HepG2 (cell line): ENCODE measurements around the gene SNX24. TPM values are rescaled to one million over a fixed set of nuclear protein-coding genes. Genes with fewer than 3 reads are reported as not detected.
A peak's percentile ranks its signal among the peaks of the same experiment; 100 is the strongest.

ENCODE experiments used
- ATAC-seq: fragments of 200-7000 bp; cut with Tn5 transposase; 3 replicates; pipeline ENCODE4 v1.9.1; 2020; ENCODE audit warnings: mild to moderate bottlenecking, moderate library complexity
- BruUV-seq: library from RNA; stranded (reverse); fragments of 400-500 nt; replicated peaks from 2 replicates; lab custom pipeline; 2021; lab: Mats Ljungman, UMichigan
- CTCF ChIA-PET: fragments of 300-600 bp; formaldehyde crosslinking; extraction: SDS; loops from one replicate; lab custom pipeline; 2021; ENCODE audit warnings: low total read pairs, inconsistent platforms, low intra/inter-chr PET ratio; lab: Yijun Ruan, JAX
- POLR2A ChIA-PET: fragments of 350-600 bp; sonication (Branson Sonifier 250); formaldehyde crosslinking; loops from one replicate; lab custom pipeline; 2020; ENCODE audit warnings: antibody characterized with exemption, inconsistent platforms; lab: Yijun Ruan, JAX
- DNase-seq: peaks from one replicate; pipeline ENCODE4 v3.0.0-alpha.2; 2015; ENCODE audit warnings: low spot score
- FAIRE-seq: peaks from 3 replicates; lab custom pipeline; 2011; peaks lifted over from hg19 to GRCh38; lab: Jason Lieb, UNC
- H2AFZ ChIP-seq: one replicate; pipeline ENCODE4 v1.6.1; 2011; ENCODE audit warnings: low read length, inconsistent platforms
- H3K27ac ChIP-seq: fragments of 300-600 bp; 3 replicates; pipeline ENCODE4 v1.8.0; 2011; ENCODE audit warnings: mixed run types, mild to moderate bottlenecking, mixed read lengths, low read length, inconsistent platforms; ENCODE audit not compliant: insufficient read depth; ENCODE audit errors: extremely low read length
- H3K27me3 ChIP-seq, 2 experiments: fragments of 200-600 bp in 1 of 2; 2 replicates in 1 of 2; 3 replicates in 1 of 2; pipeline versions ENCODE4 v1.6.0 to v1.8.0; 2011; ENCODE audit warnings: low read length in 2 of 2, mild to moderate bottlenecking in 2 of 2, moderate library complexity in 2 of 2, inconsistent platforms in 1 of 2; ENCODE audit not compliant: insufficient read depth in 2 of 2, control insufficient read depth in 1 of 2
- H3K36me3 ChIP-seq, 2 experiments: fragments of 200-600 bp in 1 of 2; replicated peaks in 1 of 2; 2 replicates in 1 of 2; 3 replicates in 1 of 2; pipeline versions ENCODE4 v1.5.1 to v1.8.0; 2011; ENCODE audit warnings: low read length in 2 of 2, inconsistent platforms in 1 of 2; ENCODE audit not compliant: insufficient read depth in 2 of 2, control insufficient read depth in 1 of 2
- H3K4me1 ChIP-seq: 2 replicates; pipeline ENCODE4 v1.5.1; 2012; ENCODE audit warnings: low read length, inconsistent platforms; ENCODE audit not compliant: insufficient read depth
- H3K4me2 ChIP-seq: 2 replicates; pipeline ENCODE4 v1.6.0; 2011; ENCODE audit warnings: low read depth, low read length, inconsistent platforms
- H3K4me3 ChIP-seq, 3 experiments: fragments of 200-600 bp in 1 of 3; sonication (generic), shearing (Covaris generic) in 1 of 3; replicated peaks in 1 of 3; 2 replicates each; pipeline ENCODE4 v1.5.1; 2011 to 2016; ENCODE audit warnings: low read length in 3 of 3, inconsistent platforms in 2 of 3, low read depth in 2 of 3, mild to moderate bottlenecking in 2 of 3, control low read depth in 1 of 3, mixed read lengths in 1 of 3; ENCODE audit not compliant: insufficient read depth in 1 of 3
- H3K79me2 ChIP-seq: one replicate; pipeline ENCODE4 v1.6.1; 2011; ENCODE audit warnings: low read length, inconsistent platforms; ENCODE audit not compliant: insufficient read depth
- H3K9ac ChIP-seq: 2 replicates; pipeline ENCODE4 v1.6.0; 2011; ENCODE audit warnings: mild to moderate bottlenecking, low read depth, low read length, inconsistent platforms; ENCODE audit not compliant: insufficient read depth
- H3K9me3 ChIP-seq: 2 replicates; pipeline ENCODE4 v1.5.1; 2012; ENCODE audit warnings: mild to moderate bottlenecking, low read length
- H4K20me1 ChIP-seq: 2 replicates; pipeline ENCODE4 v1.6.0; 2011; ENCODE audit warnings: inconsistent platforms, mild to moderate bottlenecking, low read length, moderate library complexity; ENCODE audit not compliant: insufficient read depth
- ATF6 ChIP-seq: sonication (generic); formaldehyde crosslinking; conservative IDR thresholded peaks from 2 replicates; pipeline ENCODE4 v1.4.0; 2020; ENCODE audit warnings: missing genetic modification reagents
- ATF7 ChIP-seq, 2 experiments: fragments of 450-650 bp in 1 of 2; sonication (generic) in 1 of 2; formaldehyde crosslinking in 1 of 2; IDR thresholded peaks; 2 replicates each; pipeline versions ENCODE4 v1.4.0 to v1.6.1; 2016 to 2020; ENCODE audit warnings: antibody characterized with exemption in 1 of 2, mild to moderate bottlenecking in 1 of 2, missing genetic modification reagents in 1 of 2
- SKIL ChIP-seq: sonication (generic); formaldehyde crosslinking; IDR thresholded peaks from 2 replicates; pipeline ENCODE4 v1.8.0; 2022; ENCODE audit warnings: missing genetic modification reagents, mild to moderate bottlenecking, moderate library complexity, borderline replicate concordance
- ZNF614 ChIP-seq: IDR thresholded peaks from 2 replicates; pipeline ENCODE4 v1.6.1; 2018; ENCODE audit warnings: missing biosample characterization, missing genetic modification reagents, inconsistent platforms, borderline replicate concordance
- ZNF749 ChIP-seq: sonication (generic); formaldehyde crosslinking; IDR thresholded peaks from 2 replicates; pipeline ENCODE4 v1.8.0; 2022; ENCODE audit warnings: mild to moderate bottlenecking, missing genetic modification reagents, moderate library complexity, borderline replicate concordance
- WGBS: methylation state at CpG from one replicate; pipeline ENCODE4 v1.1.6; 2017; ENCODE audit warnings: low lambda C conversion rate; 5-methylcytosine and 5-hydroxymethylcytosine counted together
- in situ Hi-C: cut with HindIII; loops from 2 replicates; pipeline ENCODE4 v1.10.0; 2017; ENCODE audit warnings: low pct_unique_long_range_greater_than_20kb; ENCODE audit not compliant: extremely low pct_ligation_motif_present
- intact Hi-C: fragments of 100-400 bp; cut with micrococcal nuclease; formaldehyde crosslinking; loops from one replicate; pipeline ENCODE4 v1.10.0; 2022; ENCODE audit not compliant: unreplicated experiment
- polyA plus RNA-seq, 8 experiments: library from polyadenylated mRNA; depleted of rRNA in 3 of 8; stranded (reverse) in 7 of 8; unstranded in 1 of 8; fragments of >200 nt; fragmentation: Illumina TruSeq in 4 of 8; extraction: Trizol in 4 of 8; gene quantifications; 2 replicates each; pipeline versions ENCODE4 v1.2.1 to v1.2.3, GENCODE V29; 2011 to 2016; ENCODE audit warnings: low read depth in 4 of 8, missing spikeins in 1 of 8, mixed read lengths in 1 of 8; ENCODE audit not compliant: insufficient read depth in 1 of 8
- total RNA-seq, 5 experiments: library from RNA; depleted of rRNA; stranded (reverse); fragments of >200 nt; fragmentation: Illumina TruSeq; extraction: Trizol; gene quantifications; 2 replicates each; pipeline ENCODE4 v1.2.3, GENCODE V29; 2016; ENCODE audit warnings: low read depth in 1 of 5
- TF ChIP-seq, protein P1 (sequence below): sonication (generic); formaldehyde crosslinking; IDR thresholded peaks from 2 replicates; pipeline ENCODE4 v1.4.0; 2020; ENCODE audit warnings: missing genetic modification reagents
- TF ChIP-seq, protein P2 (sequence below): sonication (generic); formaldehyde crosslinking; IDR thresholded peaks from 2 replicates; pipeline ENCODE4 v1.5.1; 2020; ENCODE audit warnings: missing genetic modification reagents, mild to moderate bottlenecking, borderline replicate concordance

The SNX24 gene
- total and polyA plus RNA-seq, 2 of the 13 experiments (the other 11 are each of a cell fraction or from before 2014, with no cell fraction given), result 7.2 to 23.7 TPM

- TF ChIP-seq ATF7 (IDR thresholded peaks at IDR 0.05) (peak; percentile 66; the same call in 1 of the 2 replicates), ATF7 (CRISPR knock-in tag; IDR thresholded peaks at IDR 0.05) (no peak), ZNF749 (no peak)
- Histone ChIP-seq H3K9ac (no peak overlapping the region), H3K9me3 (no peaks in the 10 kb centered on the region), H3K36me3 (no peaks in the 10 kb centered on the region), H3K4me1 (0 out of 2 replicates have a peak, but pooled peaks cover under 1% of the 10 kb centered on the region), H4K20me1 (no peaks in the 10 kb centered on the region), H3K27ac (no peak overlapping the region), H2AFZ (no peak overlapping the region), H3K79me2 (no peaks in the 10 kb centered on the region), H3K4me3 (no peak overlapping the region), H3K27me3 (no peaks in the 10 kb centered on the region), H3K4me2 (no peak overlapping the region)
- ChIA-PET CTCF (no interaction called here), POLR2A (no interaction called here)
- in situ Hi-C loops (no loop called here), intact Hi-C loops (no loop called here)
- BruUV-seq, result no TSS peak
- DNase-seq (no peak), ATAC-seq (no peak), FAIRE-seq (no peak)
- 99% methylated on average over 2 of the region's 2 CpGs for WGBS
Measured at GRCh38 chr5:122971333-122971732, 125.9 kb downstream of the SNX24 start.

GRCh38 chr5:122972877-122973276 lies 127.5 kb downstream of the SNX24 start:
- CTCF ChIA-PET, result no interaction called here
- no peaks in the 10 kb centered on the region for H3K27me3 ChIP-seq
- H4K20me1 ChIP-seq, result no peaks in the 10 kb centered on the region
- TF ChIP-seq, protein P1, sequence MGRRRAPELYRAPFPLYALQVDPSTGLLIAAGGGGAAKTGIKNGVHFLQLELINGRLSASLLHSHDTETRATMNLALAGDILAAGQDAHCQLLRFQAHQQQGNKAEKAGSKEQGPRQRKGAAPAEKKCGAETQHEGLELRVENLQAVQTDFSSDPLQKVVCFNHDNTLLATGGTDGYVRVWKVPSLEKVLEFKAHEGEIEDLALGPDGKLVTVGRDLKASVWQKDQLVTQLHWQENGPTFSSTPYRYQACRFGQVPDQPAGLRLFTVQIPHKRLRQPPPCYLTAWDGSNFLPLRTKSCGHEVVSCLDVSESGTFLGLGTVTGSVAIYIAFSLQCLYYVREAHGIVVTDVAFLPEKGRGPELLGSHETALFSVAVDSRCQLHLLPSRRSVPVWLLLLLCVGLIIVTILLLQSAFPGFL, result no peak
- TF ChIP-seq SKIL (CRISPR knock-in tag) (no peak), ZNF614 (CRISPR knock-in tag) (no peak), ATF6 (CRISPR knock-in tag) (no peak)
- TF ChIP-seq, protein P2, sequence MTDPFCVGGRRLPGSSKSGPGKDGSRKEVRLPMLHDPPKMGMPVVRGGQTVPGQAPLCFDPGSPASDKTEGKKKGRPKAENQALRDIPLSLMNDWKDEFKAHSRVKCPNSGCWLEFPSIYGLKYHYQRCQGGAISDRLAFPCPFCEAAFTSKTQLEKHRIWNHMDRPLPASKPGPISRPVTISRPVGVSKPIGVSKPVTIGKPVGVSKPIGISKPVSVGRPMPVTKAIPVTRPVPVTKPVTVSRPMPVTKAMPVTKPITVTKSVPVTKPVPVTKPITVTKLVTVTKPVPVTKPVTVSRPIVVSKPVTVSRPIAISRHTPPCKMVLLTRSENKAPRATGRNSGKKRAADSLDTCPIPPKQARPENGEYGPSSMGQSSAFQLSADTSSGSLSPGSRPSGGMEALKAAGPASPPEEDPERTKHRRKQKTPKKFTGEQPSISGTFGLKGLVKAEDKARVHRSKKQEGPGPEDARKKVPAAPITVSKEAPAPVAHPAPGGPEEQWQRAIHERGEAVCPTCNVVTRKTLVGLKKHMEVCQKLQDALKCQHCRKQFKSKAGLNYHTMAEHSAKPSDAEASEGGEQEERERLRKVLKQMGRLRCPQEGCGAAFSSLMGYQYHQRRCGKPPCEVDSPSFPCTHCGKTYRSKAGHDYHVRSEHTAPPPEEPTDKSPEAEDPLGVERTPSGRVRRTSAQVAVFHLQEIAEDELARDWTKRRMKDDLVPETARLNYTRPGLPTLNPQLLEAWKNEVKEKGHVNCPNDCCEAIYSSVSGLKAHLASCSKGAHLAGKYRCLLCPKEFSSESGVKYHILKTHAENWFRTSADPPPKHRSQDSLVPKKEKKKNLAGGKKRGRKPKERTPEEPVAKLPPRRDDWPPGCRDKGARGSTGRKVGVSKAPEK (CRISPR knock-in tag), result no peak

More at GRCh38 chr5:122972877-122973276, 127.5 kb downstream of the SNX24 start:
- no TSS peak for BruUV-seq
- Histone ChIP-seq H3K79me2 (no peaks in the 10 kb centered on the region), H3K4me2 (no peak overlapping the region), H3K9ac (no peak overlapping the region), H3K36me3 (no peaks in the 10 kb centered on the region), H2AFZ (no peak overlapping the region), H3K4me3 (no peak overlapping the region), H3K27ac (no peak overlapping the region), H3K9me3 (no peaks in the 10 kb centered on the region), H3K4me1 (peaks cover 16% of the 10 kb centered on the region)
- POLR2A ChIA-PET, result no interaction called here
- DNase-seq (no peak), FAIRE-seq (no peak), ATAC-seq (no peak)
- intact Hi-C loops (no loop called here), in situ Hi-C loops (no loop called here)
- 100% methylated on average over 3 of the region's 4 CpGs for WGBS
